C4-2B (cell line): Measurements from ENCODE around the gene SCAP.
"Not testable (repeated sequence)": the region's sequence is repeated elsewhere in the genome, so short reads cannot be mapped to it uniquely, and the experiment has no call there.

ENCODE experiments used
- H3K27ac ChIP-seq: fragments of 450-650 bp; 2 replicates; pipeline ENCODE4 v1.5.1; 2017
- ZFX ChIP-seq: fragments of 450-650 bp; IDR thresholded peaks from 2 replicates; pipeline ENCODE4 v1.6.1; 2017
- TF ChIP-seq, protein P1 (sequence below): fragments of 450-650 bp; conservative IDR thresholded peaks from 2 replicates; pipeline ENCODE4 v1.5.1; 2017; ENCODE audit warnings: mild to moderate bottlenecking

SCAP gene

GRCh38 chr3:47464588-47464987 lies 11.2 kb downstream of the SCAP start:
- TF ChIP-seq, protein P1, sequence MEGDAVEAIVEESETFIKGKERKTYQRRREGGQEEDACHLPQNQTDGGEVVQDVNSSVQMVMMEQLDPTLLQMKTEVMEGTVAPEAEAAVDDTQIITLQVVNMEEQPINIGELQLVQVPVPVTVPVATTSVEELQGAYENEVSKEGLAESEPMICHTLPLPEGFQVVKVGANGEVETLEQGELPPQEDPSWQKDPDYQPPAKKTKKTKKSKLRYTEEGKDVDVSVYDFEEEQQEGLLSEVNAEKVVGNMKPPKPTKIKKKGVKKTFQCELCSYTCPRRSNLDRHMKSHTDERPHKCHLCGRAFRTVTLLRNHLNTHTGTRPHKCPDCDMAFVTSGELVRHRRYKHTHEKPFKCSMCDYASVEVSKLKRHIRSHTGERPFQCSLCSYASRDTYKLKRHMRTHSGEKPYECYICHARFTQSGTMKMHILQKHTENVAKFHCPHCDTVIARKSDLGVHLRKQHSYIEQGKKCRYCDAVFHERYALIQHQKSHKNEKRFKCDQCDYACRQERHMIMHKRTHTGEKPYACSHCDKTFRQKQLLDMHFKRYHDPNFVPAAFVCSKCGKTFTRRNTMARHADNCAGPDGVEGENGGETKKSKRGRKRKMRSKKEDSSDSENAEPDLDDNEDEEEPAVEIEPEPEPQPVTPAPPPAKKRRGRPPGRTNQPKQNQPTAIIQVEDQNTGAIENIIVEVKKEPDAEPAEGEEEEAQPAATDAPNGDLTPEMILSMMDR, result no peak
- TF ChIP-seq ZFX, result no peak
- no peak overlapping the region for H3K27ac ChIP-seq

DNA sequence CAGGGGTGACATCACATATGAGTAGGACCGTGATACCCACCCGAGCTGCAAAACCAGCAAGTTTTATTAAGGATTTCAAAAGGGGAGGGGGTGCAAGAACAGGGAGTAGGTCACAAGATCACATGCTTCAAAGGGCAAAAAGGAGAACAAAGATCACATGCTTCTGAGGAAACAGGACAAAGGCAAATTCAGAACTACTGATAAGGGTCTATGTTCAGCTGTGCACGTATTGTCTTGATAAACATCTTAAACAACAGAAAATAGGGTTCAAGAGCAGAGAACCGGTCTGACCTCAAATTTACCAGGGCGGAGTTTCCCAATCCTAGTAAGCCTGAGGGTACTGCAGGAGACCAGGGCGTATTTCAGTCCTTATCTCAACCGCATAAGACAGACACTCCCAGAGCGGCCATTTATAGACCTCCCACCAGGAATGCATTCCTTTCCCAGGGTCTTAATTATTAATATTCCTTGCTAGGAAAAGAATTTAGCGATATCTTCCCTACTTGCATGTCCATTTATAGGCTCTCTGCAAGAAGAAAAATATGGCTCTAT lies 16.1 kb downstream of the SCAP start:
- H3K27ac ChIP-seq, result not testable (repeated sequence)

- TF ChIP-seq ZFX, result no peak
- TF ChIP-seq, protein P1, result no peak
- 0 out of 2 replicates have a peak overlapping the region, but pooled peaks have one; percentile 51 for H3K27ac ChIP-seq
Measured at GRCh38 chr3:47456984-47457383, 18.8 kb downstream of the SCAP start.

- H3K27ac ChIP-seq, result peak overlapping the region; percentile 51
- TF ChIP-seq ZFX, result no peak
- TF ChIP-seq, protein P1, result no peak
Measured at GRCh38 chr3:47455806-47456452, 19.8 kb downstream of the SCAP start.

DNA sequence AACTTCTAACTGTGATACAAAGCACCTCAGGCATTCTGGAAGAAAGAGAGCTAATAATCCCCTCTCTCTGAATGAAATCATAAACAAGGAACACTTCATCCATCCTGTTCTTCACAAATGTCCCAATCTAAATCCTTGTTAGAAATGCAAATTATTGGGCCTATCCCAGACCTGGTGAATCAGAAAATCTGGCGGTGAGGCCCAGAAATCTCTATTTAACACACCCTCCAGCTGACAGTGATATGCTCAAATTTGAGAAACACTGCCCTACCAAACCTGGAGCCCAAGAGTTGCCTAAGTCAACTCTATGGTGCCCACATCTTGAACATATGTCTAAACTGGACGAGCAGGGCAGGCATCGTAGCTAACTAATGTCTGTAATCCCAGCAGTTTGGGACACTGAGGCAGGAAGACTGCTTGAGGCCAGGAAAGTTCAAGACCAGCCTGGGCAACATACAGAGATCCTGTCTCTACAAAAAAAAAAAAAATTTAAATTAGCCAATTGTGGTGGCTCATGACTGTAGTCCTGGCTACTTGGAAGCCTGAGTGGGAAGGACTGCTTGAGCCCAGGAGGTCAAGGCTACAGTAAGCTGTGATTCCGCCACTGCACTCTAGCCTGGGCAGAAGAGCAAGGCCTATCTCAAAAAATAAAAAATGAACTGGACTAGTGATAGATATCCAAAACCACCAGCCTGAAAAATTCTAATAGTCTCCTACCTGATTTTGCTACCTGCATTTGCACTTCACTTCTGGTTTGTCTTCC lies 23.1 kb downstream of the SCAP start:
- TF ChIP-seq, protein P1, result no peak
- TF ChIP-seq ZFX, result no peak
- H3K27ac ChIP-seq, result no peak overlapping the region

- TF ChIP-seq, protein P1, result no peak
- TF ChIP-seq ZFX, result no peak
- peak overlapping the region; percentile 91 for H3K27ac ChIP-seq
Measured at GRCh38 chr3:47444103-47444502, 31.6 kb downstream of the SCAP start.

DNA sequence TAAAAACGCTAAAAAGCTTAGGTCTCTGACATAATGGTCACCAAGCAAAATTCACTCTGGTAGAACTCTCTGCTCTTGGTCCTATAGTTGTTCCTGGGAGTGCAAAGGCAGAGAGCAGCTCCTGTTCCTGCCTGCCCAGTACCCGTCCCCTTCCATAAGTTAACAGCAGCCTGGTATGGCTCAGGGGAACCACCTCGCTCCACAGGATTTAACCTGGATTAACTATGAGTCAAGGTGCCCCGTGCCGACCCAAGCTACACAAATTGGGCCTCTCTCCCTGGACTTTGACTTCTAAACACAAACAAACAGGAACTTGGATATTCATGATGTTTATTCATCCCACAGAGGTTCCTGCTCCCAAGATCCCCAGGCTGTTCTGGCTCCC lies 32.1 kb downstream of the SCAP start:
- TF ChIP-seq, protein P1, result no peak
- TF ChIP-seq ZFX, result no peak
- H3K27ac ChIP-seq, result peak overlapping the region; percentile 91
